Heart right ventricle (tissue), 16 donors: Measurements from ENCODE around the gene TNFAIP8. TPM values are rescaled to one million over a fixed set of nuclear protein-coding genes. Genes with fewer than 3 reads are reported as not detected.
A peak's percentile ranks its signal among the peaks of the same experiment; 100 is the strongest.

Source experiments
- ATAC-seq, 8 donors: fragments of 200-7000 bp; cut with Tn5 transposase; one replicate each; pipeline ENCODE4 v1.9.1; 2020; ENCODE audit warnings: mild to moderate bottlenecking in 8 of 8, moderate library complexity in 8 of 8, moderate number of reproducible peaks in 1 of 8
- DNase-seq, 2 donors: peaks; one replicate each; pipeline ENCODE4 v3.0.0-alpha.2; 2020
- H3K27ac ChIP-seq, 10 donors: fragments of 200-600 bp; sonication (generic) in 2 of 10; one replicate each; pipeline versions ENCODE4 v1.5.0 to v1.8.0; 2020 to 2022; ENCODE audit warnings: mild to moderate bottlenecking in 3 of 10
- H3K27me3 ChIP-seq, 7 donors: fragments of 200-600 bp; one replicate each; pipeline ENCODE4 v1.8.0; 2021 to 2022; ENCODE audit warnings: mild to moderate bottlenecking in 2 of 7
- H3K36me3 ChIP-seq, 9 donors: fragments of 200-600 bp; sonication (generic) in 1 of 9; one replicate each; pipeline versions ENCODE4 v1.5.0 to v1.8.0; 2020 to 2022; ENCODE audit warnings: mild to moderate bottlenecking in 2 of 9
- H3K4me1 ChIP-seq, 9 donors: fragments of 200-600 bp; sonication (generic) in 1 of 9; one replicate each; pipeline versions ENCODE4 v1.5.0 to v1.8.0; 2020 to 2022; ENCODE audit warnings: mild to moderate bottlenecking in 4 of 9
- H3K4me3 ChIP-seq, 10 donors: fragments of 200-600 bp; sonication (generic) in 2 of 10; one replicate each; pipeline versions ENCODE4 v1.5.0 to v1.8.0; 2020 to 2022; ENCODE audit warnings: mild to moderate bottlenecking in 7 of 10, moderate library complexity in 2 of 10
- H3K9me3 ChIP-seq, 11 donors: fragments of 200-600 bp in 10 of 11; sonication (generic) in 2 of 11; one replicate each; pipeline versions ENCODE4 v1.5.0 to v1.8.0; 2013 to 2022; ENCODE audit warnings: mild to moderate bottlenecking in 2 of 11, control low read depth in 1 of 11, moderate library complexity in 1 of 11
- WGBS, 2 donors: extraction: QIAGEN DNeasy Blood & Tissue Kit; methylation state at CpG; one replicate each; pipeline ENCODE4 v1.1.7; 2013; ENCODE audit warnings: inconsistent platforms in 1 of 2; 5-methylcytosine and 5-hydroxymethylcytosine counted together
- intact Hi-C, 10 donors: fragments of 100-400 bp; cut with DNase I; formaldehyde crosslinking; loops; one replicate each; pipeline versions ENCODE4 v1.11.1 to v1.14.2; 2022
- long read RNA-seq, 3 donors: library from polyadenylated mRNA; unstranded; transcript quantifications; one replicate each; pipeline ENCODE4 v2.0.0, GENCODE V29; 2020 to 2021
- polyA plus RNA-seq, 2 donors: library from polyadenylated mRNA; stranded (reverse); fragments of 200-250 nt; gene quantifications; one replicate each; pipeline ENCODE4 v1.2.3, GENCODE V29; 2013
- total RNA-seq, 10 donors: library from RNA; stranded (reverse); fragmentation: NEBNext Ultra II Directional in 3 of 10; extraction: Animal tissue kit (Norgen Biotek cat#: 25700) in 3 of 10; gene quantifications; one replicate each; pipeline versions ENCODE4 v1.2.1 to v1.2.4, GENCODE V29; 2021 to 2023
- TF ChIP-seq, protein P1 (sequence below), 9 donors: fragments of 200-600 bp; sonication (generic) in 2 of 9; IDR thresholded peaks; one replicate each; pipeline versions ENCODE4 v1.5.0 to v1.8.0; 2021 to 2022; ENCODE audit warnings: antibody characterized with exemption in 9 of 9, mild to moderate bottlenecking in 5 of 9, moderate library complexity in 1 of 9
- donor health status: Arrhythmogenic right ventricular cardiomyopathy.
- donor health status: ischemic (EF 13 %, LVEDD 7.1; RV severe dilation, severe dysfunction).
- donor health status: healthy with polysubstance abuse.
- donor health status: DM: no; HTN: yes; CAD: no.
- donor health status: DM: no; HTN: no; CAD: no.
- donor health status: ischemic (EF 25% LVEDD 6.9; RV normal size, moderate dysfunction).
- donor health status: ischemic (EF 25% LVEDD 5.7; RV mildly dilated, moderate dysfunction).
- donor health status: healthy.
- donor health status: DM: yes; HTN: yes; CAD: no.
- donor health status: Ischemic cardiomyopathy.
- donor health status: ischemic (EF 35%, LVEDD 5.7; RV mildly dilated, moderate dysfunction).
- donor health status: nonischemic (EF 11% LVEDD 7.7; RV severe dilation, severe dysfunction).
- donor health status: DM: yes; HTN: yes; CAD: no.
- donor health status: PGD.
- donor health status: ischemic (EF 29% LVEDD 5.4; RV normal size, mild dysfunction).
- donor health status: nonischemic (EF 23%, LVEDD 6.1; RV moderate dilation, normal function).

Gene TNFAIP8
- total RNA-seq, result 10 to 100 TPM in 6 of 10 donors, 1 to 10 TPM in 4; 3.3 to 30.8 (median 10.1) TPM
- polyA plus RNA-seq, result 1 to 10 TPM; 6.1 to 7.4 TPM
- long read RNA-seq, donor 1, full-length matches to known transcripts, result 18 of 20 reads
- long read RNA-seq, donor 1, partial matches to known transcripts, result 0 of 20 reads
- long read RNA-seq, donor 1, other reads (novel, unspliced or antisense), result 2 of 20 reads
- long read RNA-seq, donor 2, full-length matches to known transcripts, result 13 of 14 reads
- long read RNA-seq, donor 2, partial matches to known transcripts, result 0 of 14 reads
- long read RNA-seq, donor 2, other reads (novel, unspliced or antisense), result 1 of 14 reads
- long read RNA-seq, donor 3, full-length matches to known transcripts, result 13 of 16 reads
- long read RNA-seq, donor 3, partial matches to known transcripts, result 1 of 16 reads
- long read RNA-seq, donor 3, other reads (novel, unspliced or antisense), result 2 of 16 reads

- peak; percentile 83 to 92 (median 86) for ATAC-seq
- Histone ChIP-seq H3K4me3 (peak within 1 kb of the TSS; percentile 38 to 83 (median 64)), H3K9me3 (no peaks in the 10 kb centered on the region), H3K4me1 (peaks cover 0 to 71% (median 12%) of the 10 kb centered on the region in 9 donors), H3K36me3 (no peaks in the 10 kb centered on the region), H3K27ac (peak within 1 kb of the TSS in 8 of 10 donors; percentile 12 to 92 (median 54)), H3K27me3 (no peaks in the 10 kb centered on the region)
- intact Hi-C loops, result loop anchor here in 1 of 10 donors (5.0 kb wide), 2 partner anchors 41 to 56 kb away; no protein-coding TSS in a partner anchor
- TF ChIP-seq, protein P1, sequence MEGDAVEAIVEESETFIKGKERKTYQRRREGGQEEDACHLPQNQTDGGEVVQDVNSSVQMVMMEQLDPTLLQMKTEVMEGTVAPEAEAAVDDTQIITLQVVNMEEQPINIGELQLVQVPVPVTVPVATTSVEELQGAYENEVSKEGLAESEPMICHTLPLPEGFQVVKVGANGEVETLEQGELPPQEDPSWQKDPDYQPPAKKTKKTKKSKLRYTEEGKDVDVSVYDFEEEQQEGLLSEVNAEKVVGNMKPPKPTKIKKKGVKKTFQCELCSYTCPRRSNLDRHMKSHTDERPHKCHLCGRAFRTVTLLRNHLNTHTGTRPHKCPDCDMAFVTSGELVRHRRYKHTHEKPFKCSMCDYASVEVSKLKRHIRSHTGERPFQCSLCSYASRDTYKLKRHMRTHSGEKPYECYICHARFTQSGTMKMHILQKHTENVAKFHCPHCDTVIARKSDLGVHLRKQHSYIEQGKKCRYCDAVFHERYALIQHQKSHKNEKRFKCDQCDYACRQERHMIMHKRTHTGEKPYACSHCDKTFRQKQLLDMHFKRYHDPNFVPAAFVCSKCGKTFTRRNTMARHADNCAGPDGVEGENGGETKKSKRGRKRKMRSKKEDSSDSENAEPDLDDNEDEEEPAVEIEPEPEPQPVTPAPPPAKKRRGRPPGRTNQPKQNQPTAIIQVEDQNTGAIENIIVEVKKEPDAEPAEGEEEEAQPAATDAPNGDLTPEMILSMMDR (IDR thresholded peaks at IDR 0.05), result no peak
- peak; percentile 60 for DNase-seq
- WGBS, 2 donors, result 1% methylated on average over 59 to 60 of the region's 60 CpGs
These were observed at the start of gene TNFAIP8 for GRCh38 chr5:119355685-119356611. Gene TNFAIP8, plus strand, starts transcription at chr5:119356019. Its CDS starts 72 bp downstream, at chr5:119356091.

GRCh38 chr5:119307170-119307569 is 48.6 kb upstream of the TNFAIP8 start:
- ATAC-seq (no peak), DNase-seq (no peak)
- Histone ChIP-seq H3K36me3 (no peaks in the 10 kb centered on the region), H3K9me3 (no peaks in the 10 kb centered on the region), H3K4me1 (peaks cover 0 to 69% (median 21%) of the 10 kb centered on the region in 9 donors), H3K4me3 (no peak overlapping the region), H3K27me3 (no peaks in the 10 kb centered on the region), H3K27ac (no peak overlapping the region)
- WGBS, 2 donors, result 87 to 93% methylated on average over 3 of the region's 3 CpGs
- TF ChIP-seq, protein P1 (IDR thresholded peaks at IDR 0.05), result no peak
- intact Hi-C loops, result no loop called here

DNA sequence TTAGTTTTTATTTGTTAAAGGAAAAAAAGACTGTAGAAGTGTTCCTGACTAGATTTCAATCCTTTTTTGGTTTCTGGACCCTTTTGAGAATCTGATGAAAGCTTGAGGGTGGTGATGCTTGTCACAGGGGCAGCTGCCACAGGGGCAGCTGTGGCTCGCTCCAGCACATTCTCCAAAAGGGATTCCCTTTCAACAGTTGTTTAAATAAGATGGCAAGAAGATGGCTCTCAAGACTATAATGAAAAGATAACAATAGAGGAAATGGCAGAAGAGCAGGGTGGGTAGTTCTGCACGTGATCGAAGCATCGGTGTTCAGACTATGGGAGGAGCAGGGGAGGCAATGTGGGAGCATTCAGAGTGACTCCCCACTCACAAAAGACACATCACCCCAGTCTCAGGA is 46.5 kb upstream of the TNFAIP8 start:
- Histone ChIP-seq H3K27ac (peak overlapping the region in 1 of 10 donors; percentile 70), H3K4me3 (no peak overlapping the region), H3K36me3 (no peaks in the 10 kb centered on the region), H3K27me3 (no peaks in the 10 kb centered on the region), H3K4me1 (peaks cover 0 to 53% (median 9%) of the 10 kb centered on the region in 9 donors), H3K9me3 (no peaks in the 10 kb centered on the region)
- TF ChIP-seq, protein P1 (IDR thresholded peaks at IDR 0.05), result no peak
- ATAC-seq (no peak), DNase-seq (no peak)
- intact Hi-C loops, result no loop called here
- WGBS, 2 donors, result 80 to 88% methylated on average over 4 of the region's 4 CpGs

- WGBS, 2 donors, result 90 to 96% methylated on average over 2 of the region's 2 CpGs
- H3K4me3 ChIP-seq, result no peak overlapping the region
- H3K4me1 ChIP-seq, result peaks cover 0 to 67% (median 12%) of the 10 kb centered on the region in 9 donors
- no peak for ATAC-seq
- H3K36me3 ChIP-seq, result no peaks in the 10 kb centered on the region
- no peak overlapping the region for H3K27ac ChIP-seq
- intact Hi-C loops, result loop anchor here in 1 of 10 donors (10.0 kb wide), 1 partner anchor 103 kb away; no protein-coding TSS in a partner anchor
- no peaks in the 10 kb centered on the region for H3K27me3 ChIP-seq
- no peaks in the 10 kb centered on the region for H3K9me3 ChIP-seq
- no peak for DNase-seq
- TF ChIP-seq, protein P1 (IDR thresholded peaks at IDR 0.05), result no peak
These were observed 44.1 kb upstream of the TNFAIP8 start for GRCh38 chr5:119311688-119312087.
